Natural killer cell (primary cell): ENCODE results near the gene VSIG8. TPM values are rescaled to one million over a fixed set of nuclear protein-coding genes. Genes with fewer than 3 reads are reported as not detected.

Source experiments
- ATAC-seq, 3 donors: fragments of 150-1000 bp in 2 of 3; fragments of 200-7000 bp in 1 of 3; cut with Tn5 transposase; 1 replicate in 1 of 3; 2 replicates in 2 of 3; pipeline ENCODE4 v1.10.0; 2021; ENCODE audit warnings: mild to moderate bottlenecking in 2 of 3, moderate library complexity in 2 of 3
- DNase-seq, 2 donors: peaks; one replicate each; pipeline versions ENCODE4 v3.0.0 to v3.0.0-alpha.2; 2013 to 2021; ENCODE audit warnings: mixed read lengths in 1 of 2
- H3K27ac ChIP-seq: one replicate; pipeline ENCODE4 v1.5.1; 2013; ENCODE audit warnings: mild to moderate bottlenecking, low read length
- H3K27me3 ChIP-seq: one replicate; pipeline ENCODE4 v1.6.1; 2013; ENCODE audit warnings: low read length; ENCODE audit not compliant: control insufficient read depth, insufficient read depth
- H3K36me3 ChIP-seq: one replicate; pipeline ENCODE4 v1.6.1; 2013; ENCODE audit warnings: low read length; ENCODE audit not compliant: control insufficient read depth, insufficient read depth
- H3K4me1 ChIP-seq: one replicate; pipeline ENCODE4 v1.6.1; 2013; ENCODE audit warnings: low read length; ENCODE audit not compliant: control insufficient read depth, insufficient read depth
- H3K4me3 ChIP-seq: one replicate; pipeline ENCODE4 v1.5.1; 2013; ENCODE audit warnings: low read length
- H3K9me3 ChIP-seq: one replicate; pipeline ENCODE4 v1.6.1; 2013; ENCODE audit warnings: low read length; ENCODE audit not compliant: control insufficient read depth, insufficient read depth
- H3K27ac Mint-ChIP-seq, 2 donors: one replicate each; pipeline ENCODE4 v1.8.0; 2022; ENCODE audit warnings: mild to moderate bottlenecking in 2 of 2, mixed read lengths in 2 of 2, moderate library complexity in 1 of 2
- H3K27me3 Mint-ChIP-seq, 2 donors: one replicate each; pipeline ENCODE4 v1.8.0; 2022; ENCODE audit warnings: low read depth in 2 of 2, mixed read lengths in 2 of 2
- H3K36me3 Mint-ChIP-seq: one replicate; pipeline ENCODE4 v1.8.0; 2022; ENCODE audit warnings: mixed read lengths
- H3K4me1 Mint-ChIP-seq, 2 donors: one replicate each; pipeline ENCODE4 v1.8.0; 2022; ENCODE audit warnings: mixed read lengths in 2 of 2
- H3K4me3 Mint-ChIP-seq: one replicate; pipeline ENCODE4 v1.8.0; 2022; ENCODE audit warnings: mild to moderate bottlenecking, moderate library complexity, mixed read lengths
- H3K9me3 Mint-ChIP-seq, 2 donors: one replicate each; pipeline ENCODE4 v1.8.0; 2022; ENCODE audit warnings: mixed read lengths in 2 of 2
- CTCF ChIP-seq: fragments of 200-600 bp; IDR thresholded peaks from one replicate; pipeline ENCODE4 v1.8.0; 2022; ENCODE audit warnings: antibody characterized with exemption
- WGBS: methylation state at CpG from one replicate; pipeline ENCODE4 v1.1.7; 2013; ENCODE audit warnings: missing lambda C conversion rate; ENCODE audit not compliant: insufficient coverage; 5-methylcytosine and 5-hydroxymethylcytosine counted together
- intact Hi-C: fragments of 100-400 bp; cut with micrococcal nuclease; formaldehyde crosslinking; loops from one replicate; pipeline ENCODE4 v1.14.2; 2022
- total RNA-seq, 4 donors: library from RNA; stranded (reverse); fragments of 120-200 nt in 1 of 4; gene quantifications; one replicate each; pipeline versions ENCODE4 v1.2.3 to v1.2.4, GENCODE V29; 2013 to 2022

Gene VSIG8
- total RNA-seq, 3 donors from 2014 or later (not counting 1 experiment from before 2014, with no cell fraction given): not detected

DNA sequence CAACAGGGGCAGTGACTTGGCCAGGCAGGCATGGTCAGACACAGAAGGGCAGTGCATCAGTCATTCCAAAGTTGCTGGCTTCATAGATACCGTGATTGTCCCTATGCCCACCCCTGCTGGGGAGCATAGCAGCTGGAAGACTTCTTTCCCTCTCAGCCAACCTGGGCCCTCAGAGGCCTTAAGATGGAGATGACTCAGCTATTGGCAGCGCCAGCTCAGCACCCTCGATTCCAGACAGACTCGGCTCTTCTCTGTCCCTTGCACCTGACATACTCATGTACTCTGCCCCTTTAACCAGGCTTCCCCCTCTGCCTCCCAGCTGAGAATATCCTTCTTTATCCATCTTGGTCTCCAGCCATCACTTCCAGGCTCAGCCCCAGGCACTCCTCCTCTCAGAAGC is 19.0 kb downstream of the VSIG8 start:
- no peak for TF ChIP-seq CTCF
- Histone ChIP-seq H3K27me3 (no peaks in the 10 kb centered on the region), H3K36me3 (no peaks in the 10 kb centered on the region), H3K9me3 (no peaks in the 10 kb centered on the region), H3K27ac (no peak overlapping the region), H3K4me1 (no peaks in the 10 kb centered on the region), H3K4me3 (no peak overlapping the region)
- intact Hi-C loops: no loop called here
- DNase-seq (no peak), ATAC-seq (no peak)
- Mint-ChIP-seq H3K36me3 (no peaks in the 10 kb centered on the region), H3K27ac (no peak overlapping the region), H3K4me1 (peaks cover 7 to 20% of the 10 kb centered on the region in 2 donors), H3K9me3 (no peaks in the 10 kb centered on the region), H3K4me3 (no peak overlapping the region), H3K27me3 (peaks cover 9 to 21% of the 10 kb centered on the region in 2 donors)
- 82% methylated on average over 4 of the region's 4 CpGs for WGBS

DNA sequence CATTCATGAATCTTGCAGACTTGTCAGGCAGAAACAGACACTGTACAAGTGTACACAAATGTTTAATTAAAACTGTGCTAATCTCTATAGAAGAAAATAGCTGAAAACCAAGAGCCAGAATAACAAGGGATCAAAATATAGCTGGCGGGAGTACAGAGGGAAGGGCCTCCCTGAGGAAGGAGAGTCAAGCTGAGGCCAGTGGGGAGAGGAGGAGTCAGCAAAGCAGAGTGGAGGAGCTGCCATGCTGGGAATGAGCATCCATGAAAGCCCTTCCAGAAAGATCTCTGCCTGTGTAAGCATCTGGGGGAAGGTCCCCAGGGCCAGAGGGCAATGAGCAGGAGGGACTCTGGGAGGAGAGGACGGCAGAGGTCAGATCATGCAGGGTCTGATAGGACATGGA is 20.7 kb downstream of the VSIG8 start:
- no peak for TF ChIP-seq CTCF
- no peak for DNase-seq
- Mint-ChIP-seq H3K4me3 (no peak overlapping the region), H3K36me3 (no peaks in the 10 kb centered on the region), H3K27ac (no peak overlapping the region), H3K4me1 (peaks cover 7 to 15% of the 10 kb centered on the region in 2 donors), H3K27me3 (peaks cover 9 to 21% of the 10 kb centered on the region in 2 donors), H3K9me3 (no peaks in the 10 kb centered on the region)
- no peaks in the 10 kb centered on the region for H3K4me1 ChIP-seq
- no peak for ATAC-seq
- intact Hi-C loops: no loop called here
- H3K4me3 ChIP-seq: no peak overlapping the region
- no peak overlapping the region for H3K27ac ChIP-seq
- H3K36me3 ChIP-seq: no peaks in the 10 kb centered on the region
- no peaks in the 10 kb centered on the region for H3K9me3 ChIP-seq
- WGBS: 96% methylated on average over 2 of the region's 2 CpGs
- no peaks in the 10 kb centered on the region for H3K27me3 ChIP-seq

GRCh38 chr1:159839116-159839849 is 23.2 kb downstream of the VSIG8 start:
- no peak for TF ChIP-seq CTCF
- H3K4me3 Mint-ChIP-seq: no peak overlapping the region
- peaks cover 8 to 25% of the 10 kb centered on the region in 2 donors for H3K27me3 Mint-ChIP-seq
- no peaks in the 10 kb centered on the region for H3K36me3 Mint-ChIP-seq
- intact Hi-C loops: no loop called here
- no peaks in the 10 kb centered on the region for H3K9me3 ChIP-seq
- no peaks in the 10 kb centered on the region for H3K4me1 ChIP-seq
- no peaks in the 10 kb centered on the region for H3K9me3 Mint-ChIP-seq
- WGBS: 99% methylated on average over 4 of the region's 5 CpGs
- no peak overlapping the region for H3K4me3 ChIP-seq
- DNase-seq (no peak), ATAC-seq (no peak)
- no peaks in the 10 kb centered on the region for H3K36me3 ChIP-seq
- peaks cover 7 to 10% of the 10 kb centered on the region in 2 donors for H3K4me1 Mint-ChIP-seq
- no peaks in the 10 kb centered on the region for H3K27me3 ChIP-seq
- H3K27ac ChIP-seq: no peak overlapping the region
- H3K27ac Mint-ChIP-seq: no peak overlapping the region

- intact Hi-C loops: no loop called here
- Mint-ChIP-seq H3K4me1 (peaks cover 7 to 8% of the 10 kb centered on the region in 2 donors), H3K27ac (no peak overlapping the region), H3K4me3 (no peak overlapping the region), H3K27me3 (peaks cover 3 to 23% of the 10 kb centered on the region in 2 donors), H3K9me3 (no peaks in the 10 kb centered on the region), H3K36me3 (peaks cover 3% of the 10 kb centered on the region)
- Histone ChIP-seq H3K9me3 (no peaks in the 10 kb centered on the region), H3K27me3 (no peaks in the 10 kb centered on the region), H3K4me3 (no peak overlapping the region), H3K27ac (no peak overlapping the region), H3K4me1 (no peaks in the 10 kb centered on the region), H3K36me3 (no peaks in the 10 kb centered on the region)
- no peak for DNase-seq
- TF ChIP-seq CTCF: no peak
- WGBS: 86% methylated on average over 1 of the region's 1 CpG
- ATAC-seq: no peak
These were observed 23.7 kb downstream of the VSIG8 start for GRCh38 chr1:159838715-159839114.
